Stomach (tissue), 4 donors: ENCODE results near the gene PROC.

ENCODE experiments used
- POLR2A ChIP-seq, 4 donors: fragments of 450-650 bp; IDR thresholded peaks; one replicate each; pipeline ENCODE4 v1.6.1; 2016; ENCODE audit warnings: antibody characterized with exemption in 4 of 4, control low read depth in 2 of 4, mild to moderate bottlenecking in 1 of 4, moderate library complexity in 1 of 4
- TF ChIP-seq, protein P1 (sequence below), 7 experiments: fragments of 450-650 bp in 4 of 7; fragments of 200-600 bp in 3 of 7; sonication (generic) in 3 of 7; IDR thresholded peaks; one replicate each; pipeline ENCODE4 v1.5.1; 2016 to 2019; ENCODE audit warnings: antibody characterized with exemption in 7 of 7, control low read depth in 2 of 7, mild to moderate bottlenecking in 1 of 7

DNA sequence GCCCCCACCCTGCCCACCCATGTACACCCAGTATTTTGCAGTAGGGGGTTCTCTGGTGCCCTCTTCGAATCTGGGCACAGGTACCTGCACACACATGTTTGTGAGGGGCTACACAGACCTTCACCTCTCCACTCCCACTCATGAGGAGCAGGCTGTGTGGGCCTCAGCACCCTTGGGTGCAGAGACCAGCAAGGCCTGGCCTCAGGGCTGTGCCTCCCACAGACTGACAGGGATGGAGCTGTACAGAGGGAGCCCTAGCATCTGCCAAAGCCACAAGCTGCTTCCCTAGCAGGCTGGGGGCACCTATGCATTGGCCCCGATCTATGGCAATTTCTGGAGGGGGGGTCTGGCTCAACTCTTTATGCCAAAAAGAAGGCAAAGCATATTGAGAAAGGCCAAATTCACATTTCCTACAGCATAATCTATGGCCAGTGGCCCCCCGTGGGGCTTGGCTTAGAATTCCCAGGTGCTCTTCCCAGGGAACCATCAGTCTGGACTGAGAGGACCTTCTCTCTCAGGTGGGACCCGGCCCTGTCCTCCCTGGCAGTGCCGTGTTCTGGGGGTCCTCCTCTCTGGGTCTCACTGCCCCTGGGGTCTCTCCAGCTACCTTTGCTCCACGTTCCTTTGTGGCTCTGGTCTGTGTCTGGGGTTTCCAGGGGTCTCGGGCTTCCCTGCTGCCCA, 9.3 kb downstream of the PROC start:
- TF ChIP-seq, protein P1, sequence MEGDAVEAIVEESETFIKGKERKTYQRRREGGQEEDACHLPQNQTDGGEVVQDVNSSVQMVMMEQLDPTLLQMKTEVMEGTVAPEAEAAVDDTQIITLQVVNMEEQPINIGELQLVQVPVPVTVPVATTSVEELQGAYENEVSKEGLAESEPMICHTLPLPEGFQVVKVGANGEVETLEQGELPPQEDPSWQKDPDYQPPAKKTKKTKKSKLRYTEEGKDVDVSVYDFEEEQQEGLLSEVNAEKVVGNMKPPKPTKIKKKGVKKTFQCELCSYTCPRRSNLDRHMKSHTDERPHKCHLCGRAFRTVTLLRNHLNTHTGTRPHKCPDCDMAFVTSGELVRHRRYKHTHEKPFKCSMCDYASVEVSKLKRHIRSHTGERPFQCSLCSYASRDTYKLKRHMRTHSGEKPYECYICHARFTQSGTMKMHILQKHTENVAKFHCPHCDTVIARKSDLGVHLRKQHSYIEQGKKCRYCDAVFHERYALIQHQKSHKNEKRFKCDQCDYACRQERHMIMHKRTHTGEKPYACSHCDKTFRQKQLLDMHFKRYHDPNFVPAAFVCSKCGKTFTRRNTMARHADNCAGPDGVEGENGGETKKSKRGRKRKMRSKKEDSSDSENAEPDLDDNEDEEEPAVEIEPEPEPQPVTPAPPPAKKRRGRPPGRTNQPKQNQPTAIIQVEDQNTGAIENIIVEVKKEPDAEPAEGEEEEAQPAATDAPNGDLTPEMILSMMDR (IDR thresholded peaks at IDR 0.05) = no peak
- TF ChIP-seq POLR2A (IDR thresholded peaks at IDR 0.05) = no peak
